Activated T-cell treated with anti-CD3 and anti-CD28 coated beads, Interleukin-2, amount 50 U/mL, for 24 hours (primary cell): ENCODE results near the gene OTOR.

ENCODE experiments used
- DNase-seq: peaks from one replicate; pipeline ENCODE4 v3.0.0-alpha.2; 2020
- H3K27ac Mint-ChIP-seq: 2 replicates; pipeline ENCODE4 v1.8.0; 2020; ENCODE audit warnings: mild to moderate bottlenecking, mixed read lengths
- H3K27me3 Mint-ChIP-seq: 2 replicates; pipeline ENCODE4 v1.8.0; 2020; ENCODE audit warnings: mixed read lengths
- H3K36me3 Mint-ChIP-seq: 2 replicates; pipeline ENCODE4 v1.8.0; 2020; ENCODE audit warnings: low read depth, mixed read lengths
- H3K4me1 Mint-ChIP-seq: 2 replicates; pipeline ENCODE4 v1.8.0; 2020; ENCODE audit warnings: low read depth, mixed read lengths
- H3K4me3 Mint-ChIP-seq: 2 replicates; pipeline ENCODE4 v1.8.0; 2020; ENCODE audit warnings: mild to moderate bottlenecking, moderate library complexity, mixed read lengths
- H3K9me3 Mint-ChIP-seq: 2 replicates; pipeline ENCODE4 v1.8.0; 2020; ENCODE audit warnings: mixed read lengths

OTOR gene

GRCh38 chr20:16729565-16730460, 18.3 kb upstream of the OTOR start, which contains the start of gene SNRPB2:
Gene SNRPB2 (plus strand): TSS chr20:16730026. CDS start chr20:16731703, 1,677 bp downstream.
- Mint-ChIP-seq H3K4me1 (peaks cover 49% of the 10 kb centered on the region), H3K27ac (peak within 1 kb of the TSS; percentile 100), H3K4me3 (peak within 1 kb of the TSS; percentile 100), H3K27me3 (peaks cover 23% of the 10 kb centered on the region), H3K9me3 (peaks cover 6% of the 10 kb centered on the region), H3K36me3 (peaks cover 57% of the 10 kb centered on the region)
- peak; percentile 90 for DNase-seq

DNA sequence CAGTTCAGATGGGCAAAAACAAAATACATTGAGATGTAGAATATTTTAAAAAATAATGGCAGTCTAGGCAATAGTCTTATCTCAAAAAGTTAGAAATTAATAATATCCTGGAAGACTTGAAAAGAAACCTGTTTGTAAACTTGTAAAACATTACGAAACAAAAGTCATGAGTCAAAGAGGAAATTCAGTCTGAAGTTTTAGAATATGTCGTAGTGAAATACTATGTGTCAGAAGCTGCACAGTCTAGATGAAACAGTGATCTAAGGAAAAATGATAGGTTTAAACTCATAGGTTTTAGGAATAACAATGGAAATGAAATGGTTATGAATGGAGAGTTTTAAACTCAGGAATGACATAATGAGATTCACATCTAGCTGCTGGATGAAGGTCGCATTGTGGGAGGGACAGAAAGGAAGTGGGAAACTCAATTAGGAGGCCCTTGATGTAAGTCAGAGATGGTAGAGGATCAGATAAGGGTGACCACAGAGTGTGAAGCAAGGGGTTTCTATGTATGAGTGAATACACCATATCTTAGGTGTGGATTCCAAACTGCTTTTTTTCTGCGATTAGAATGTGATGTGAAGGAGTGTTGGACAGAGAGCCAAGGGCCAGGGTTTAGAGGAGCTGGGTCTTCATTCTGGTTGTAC, 15.5 kb upstream of the OTOR start:
- peak overlapping the region; percentile 39 for H3K4me3 Mint-ChIP-seq
- peaks cover 6% of the 10 kb centered on the region for H3K27me3 Mint-ChIP-seq
- H3K36me3 Mint-ChIP-seq = peaks cover 85% of the 10 kb centered on the region
- peak overlapping the region; percentile 90 for H3K27ac Mint-ChIP-seq
- peaks cover 63% of the 10 kb centered on the region for H3K4me1 Mint-ChIP-seq
- DNase-seq = no peak
- peaks cover 6% of the 10 kb centered on the region for H3K9me3 Mint-ChIP-seq

- Mint-ChIP-seq H3K4me1 (peaks cover 7% of the 10 kb centered on the region), H3K4me3 (no peak overlapping the region), H3K27ac (no peak overlapping the region), H3K27me3 (no peaks in the 10 kb centered on the region), H3K9me3 (no peaks in the 10 kb centered on the region), H3K36me3 (peaks cover 73% of the 10 kb centered on the region)
- no peak for DNase-seq
These were observed 7.6 kb upstream of the OTOR start for GRCh38 chr20:16740365-16741072.

GRCh38 chr20:16744178-16744807, 3.9 kb upstream of the OTOR start:
- H3K36me3 Mint-ChIP-seq = peaks cover 39% of the 10 kb centered on the region
- H3K27me3 Mint-ChIP-seq = no peaks in the 10 kb centered on the region
- no peak for DNase-seq
- H3K27ac Mint-ChIP-seq = no peak overlapping the region
- no peaks in the 10 kb centered on the region for H3K9me3 Mint-ChIP-seq
- H3K4me1 Mint-ChIP-seq = no peaks in the 10 kb centered on the region
- H3K4me3 Mint-ChIP-seq = no peak overlapping the region

- Mint-ChIP-seq H3K27me3 (no peaks in the 10 kb centered on the region), H3K36me3 (peaks cover 30% of the 10 kb centered on the region), H3K4me3 (no peak overlapping the region), H3K9me3 (no peaks in the 10 kb centered on the region), H3K27ac (no peak overlapping the region), H3K4me1 (no peaks in the 10 kb centered on the region)
- no peak for DNase-seq
These were observed 3.0 kb upstream of the OTOR start for GRCh38 chr20:16745204-16745603.

DNA sequence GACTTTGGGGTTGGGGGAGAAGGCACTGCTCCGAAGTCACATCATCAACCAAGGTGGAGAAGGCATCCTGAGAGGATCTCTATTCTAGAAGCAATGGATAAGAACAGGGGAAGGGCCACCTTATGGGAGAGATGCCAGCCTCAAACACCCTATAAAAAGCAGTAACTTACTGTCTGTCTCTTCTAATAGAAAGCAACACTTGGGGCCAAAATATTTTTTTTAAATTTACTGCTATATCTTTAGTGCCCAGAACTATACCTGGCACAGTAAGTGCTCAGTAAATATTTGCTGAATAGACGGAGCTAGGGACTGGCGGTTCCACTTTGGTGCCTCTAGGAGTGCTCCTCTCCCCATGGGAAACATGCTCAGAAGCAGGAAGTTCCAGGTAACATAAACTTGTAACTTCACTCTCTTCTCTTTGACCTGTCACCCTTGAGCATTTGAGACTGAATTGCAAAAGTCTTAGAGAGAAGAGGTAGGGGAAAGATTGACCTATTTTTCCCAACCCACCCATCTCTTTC, 807 bp upstream of the OTOR start:
- Mint-ChIP-seq H3K4me1 (peaks cover 4% of the 10 kb centered on the region), H3K27me3 (no peaks in the 10 kb centered on the region), H3K4me3 (no peak overlapping the region), H3K9me3 (no peaks in the 10 kb centered on the region), H3K27ac (no peak overlapping the region), H3K36me3 (peaks cover 8% of the 10 kb centered on the region)
- DNase-seq = no peak

DNA sequence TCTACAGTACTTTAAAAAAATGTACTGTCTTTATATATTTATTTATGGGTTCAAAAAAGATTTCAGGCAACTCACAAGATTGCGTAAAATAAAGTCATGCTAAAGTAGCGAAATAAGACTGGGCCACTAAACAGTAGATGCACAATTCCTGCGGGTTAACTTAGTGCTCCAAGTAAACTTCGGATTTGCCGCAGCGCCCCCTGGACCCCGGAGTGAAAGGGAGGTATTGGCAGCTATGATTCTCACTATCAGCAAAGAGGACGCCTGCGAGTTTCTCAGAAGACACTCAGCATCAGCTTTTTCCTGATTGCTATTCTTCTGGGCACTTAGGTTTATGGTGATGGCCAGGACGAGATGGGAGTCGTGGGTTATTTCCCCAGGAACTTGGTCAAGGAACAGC, 1.4 kb downstream of the OTOR start:
- DNase-seq = no peak
- H3K4me3 Mint-ChIP-seq = no peak overlapping the region
- no peak overlapping the region for H3K27ac Mint-ChIP-seq
- no peaks in the 10 kb centered on the region for H3K9me3 Mint-ChIP-seq
- peaks cover 4% of the 10 kb centered on the region for H3K4me1 Mint-ChIP-seq
- no peaks in the 10 kb centered on the region for H3K27me3 Mint-ChIP-seq
- H3K36me3 Mint-ChIP-seq = no peaks in the 10 kb centered on the region

DNA sequence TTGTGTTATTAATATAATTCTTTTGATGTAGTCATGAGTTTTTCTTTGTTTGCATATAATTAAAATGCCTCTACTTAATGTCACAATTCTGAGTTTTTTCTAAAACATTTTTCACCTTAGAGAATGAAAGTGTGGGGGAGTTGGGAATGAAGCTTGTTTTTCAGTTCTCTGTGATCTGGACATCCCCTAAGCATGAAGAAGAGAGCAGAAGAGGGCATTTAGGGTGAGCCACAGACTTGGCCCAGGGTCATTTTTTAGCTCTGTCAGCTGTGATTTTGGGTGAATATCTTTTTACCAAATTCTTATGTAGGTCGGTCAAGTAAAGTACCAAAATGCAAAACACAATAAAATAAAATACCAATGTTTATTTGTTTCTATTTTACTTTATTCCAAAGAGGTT, 3.9 kb downstream of the OTOR start:
- Mint-ChIP-seq H3K27ac (no peak overlapping the region), H3K4me1 (peaks cover 4% of the 10 kb centered on the region), H3K4me3 (no peak overlapping the region), H3K36me3 (no peaks in the 10 kb centered on the region), H3K27me3 (no peaks in the 10 kb centered on the region), H3K9me3 (no peaks in the 10 kb centered on the region)
- no peak for DNase-seq

GRCh38 chr20:16752901-16753300, 4.7 kb downstream of the OTOR start:
- Mint-ChIP-seq H3K36me3 (no peaks in the 10 kb centered on the region), H3K4me3 (no peak overlapping the region), H3K9me3 (no peaks in the 10 kb centered on the region), H3K4me1 (peaks cover 4% of the 10 kb centered on the region), H3K27ac (no peak overlapping the region), H3K27me3 (peaks cover 3% of the 10 kb centered on the region)
- DNase-seq = no peak

DNA sequence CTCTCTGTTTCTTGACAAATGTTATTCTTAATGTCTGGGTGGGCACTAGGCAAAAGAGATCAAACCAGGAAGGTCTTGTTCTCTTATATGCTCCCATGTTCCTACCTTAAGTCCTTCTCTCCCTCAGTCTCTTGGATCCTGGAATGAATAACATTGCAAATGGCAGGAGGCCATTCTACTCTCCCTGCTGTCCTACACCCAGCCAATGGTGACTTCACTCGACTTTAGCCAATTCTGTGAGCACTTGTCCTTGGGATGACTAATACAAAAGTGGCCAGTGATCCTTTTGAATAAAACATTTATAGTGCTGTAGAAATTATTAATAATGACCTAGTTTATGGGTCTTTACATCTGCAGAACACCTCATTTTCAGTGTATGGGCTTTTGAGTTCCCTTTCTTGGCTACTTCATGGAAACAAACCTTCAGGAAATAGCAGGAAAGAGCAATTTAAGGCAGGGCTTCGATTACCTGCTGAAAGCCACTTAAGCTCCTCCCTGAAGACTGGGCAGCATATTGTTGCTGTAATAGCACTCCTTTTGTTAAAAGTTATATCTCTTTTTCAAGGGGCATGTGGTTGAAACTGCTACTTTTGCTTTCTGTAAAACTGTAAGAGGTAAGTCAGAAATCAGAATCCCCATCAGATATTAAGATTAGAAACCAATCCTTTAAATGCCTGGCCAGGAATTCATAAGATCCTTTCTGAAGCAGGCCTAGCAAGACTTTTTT, 10.5 kb downstream of the OTOR start:
- H3K27me3 Mint-ChIP-seq = peaks cover 14% of the 10 kb centered on the region
- no peak overlapping the region for H3K27ac Mint-ChIP-seq
- DNase-seq = no peak
- no peak overlapping the region for H3K4me3 Mint-ChIP-seq
- H3K9me3 Mint-ChIP-seq = no peaks in the 10 kb centered on the region
- no peaks in the 10 kb centered on the region for H3K36me3 Mint-ChIP-seq
- peaks cover 6% of the 10 kb centered on the region for H3K4me1 Mint-ChIP-seq

DNA sequence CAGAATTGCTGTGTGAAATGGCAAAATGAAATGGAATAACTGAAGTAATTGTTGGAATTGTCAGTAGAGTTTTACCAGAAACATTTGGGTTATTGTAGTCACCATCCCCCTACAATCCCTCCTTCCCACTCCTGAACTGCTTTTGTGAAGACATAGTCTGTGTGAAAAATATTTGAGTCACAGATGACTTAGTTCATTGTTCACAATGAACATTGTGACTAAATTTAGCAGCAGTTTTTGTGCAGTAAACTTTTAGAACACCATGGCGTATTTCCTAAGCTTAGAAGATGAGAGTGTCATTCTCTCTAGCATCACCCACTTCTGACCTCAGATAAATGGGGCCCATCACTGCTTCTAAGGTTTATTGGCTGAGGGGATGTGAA, 11.0 kb downstream of the OTOR start:
- no peak for DNase-seq
- Mint-ChIP-seq H3K36me3 (no peaks in the 10 kb centered on the region), H3K4me3 (no peak overlapping the region), H3K27me3 (peaks cover 14% of the 10 kb centered on the region), H3K4me1 (peaks cover 6% of the 10 kb centered on the region), H3K27ac (no peak overlapping the region), H3K9me3 (no peaks in the 10 kb centered on the region)

- no peak overlapping the region for H3K27ac Mint-ChIP-seq
- H3K4me1 Mint-ChIP-seq = peaks cover 6% of the 10 kb centered on the region
- no peaks in the 10 kb centered on the region for H3K36me3 Mint-ChIP-seq
- peaks cover 15% of the 10 kb centered on the region for H3K27me3 Mint-ChIP-seq
- DNase-seq = no peak
- H3K4me3 Mint-ChIP-seq = no peak overlapping the region
- H3K9me3 Mint-ChIP-seq = no peaks in the 10 kb centered on the region
These were observed 12.5 kb downstream of the OTOR start for GRCh38 chr20:16760431-16761304.

DNA sequence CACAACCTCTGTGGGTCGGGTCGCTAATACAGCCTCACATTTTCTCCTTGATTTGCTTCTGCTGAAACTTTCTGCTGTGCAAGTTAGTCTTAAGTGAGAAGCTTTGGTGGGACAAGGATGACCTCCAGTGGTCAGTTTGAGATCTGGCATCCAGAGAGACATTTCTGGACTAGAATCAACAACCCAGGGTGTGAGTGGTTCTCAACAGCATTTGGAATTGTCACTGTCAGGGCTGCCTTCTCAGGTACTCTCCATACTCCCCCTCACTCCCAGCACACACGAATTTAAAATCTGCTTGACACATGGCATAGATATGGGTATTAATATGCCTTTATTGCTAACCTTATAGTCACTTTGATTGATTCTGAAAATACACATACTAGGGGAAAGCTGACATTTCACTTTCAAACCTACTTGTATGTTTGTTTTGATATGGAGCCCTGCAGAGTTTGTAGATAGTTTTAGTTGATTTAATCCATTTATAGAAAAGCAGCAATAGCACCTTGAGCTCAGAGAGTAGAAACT, 13.2 kb downstream of the OTOR start:
- peak; percentile 40 for DNase-seq
- Mint-ChIP-seq H3K4me3 (no peak overlapping the region), H3K4me1 (peaks cover 6% of the 10 kb centered on the region), H3K9me3 (no peaks in the 10 kb centered on the region), H3K36me3 (no peaks in the 10 kb centered on the region), H3K27ac (no peak overlapping the region), H3K27me3 (peaks cover 22% of the 10 kb centered on the region)
